ENCODE data around the gene CYB561D1.

The CYB561D1 gene

DNA sequence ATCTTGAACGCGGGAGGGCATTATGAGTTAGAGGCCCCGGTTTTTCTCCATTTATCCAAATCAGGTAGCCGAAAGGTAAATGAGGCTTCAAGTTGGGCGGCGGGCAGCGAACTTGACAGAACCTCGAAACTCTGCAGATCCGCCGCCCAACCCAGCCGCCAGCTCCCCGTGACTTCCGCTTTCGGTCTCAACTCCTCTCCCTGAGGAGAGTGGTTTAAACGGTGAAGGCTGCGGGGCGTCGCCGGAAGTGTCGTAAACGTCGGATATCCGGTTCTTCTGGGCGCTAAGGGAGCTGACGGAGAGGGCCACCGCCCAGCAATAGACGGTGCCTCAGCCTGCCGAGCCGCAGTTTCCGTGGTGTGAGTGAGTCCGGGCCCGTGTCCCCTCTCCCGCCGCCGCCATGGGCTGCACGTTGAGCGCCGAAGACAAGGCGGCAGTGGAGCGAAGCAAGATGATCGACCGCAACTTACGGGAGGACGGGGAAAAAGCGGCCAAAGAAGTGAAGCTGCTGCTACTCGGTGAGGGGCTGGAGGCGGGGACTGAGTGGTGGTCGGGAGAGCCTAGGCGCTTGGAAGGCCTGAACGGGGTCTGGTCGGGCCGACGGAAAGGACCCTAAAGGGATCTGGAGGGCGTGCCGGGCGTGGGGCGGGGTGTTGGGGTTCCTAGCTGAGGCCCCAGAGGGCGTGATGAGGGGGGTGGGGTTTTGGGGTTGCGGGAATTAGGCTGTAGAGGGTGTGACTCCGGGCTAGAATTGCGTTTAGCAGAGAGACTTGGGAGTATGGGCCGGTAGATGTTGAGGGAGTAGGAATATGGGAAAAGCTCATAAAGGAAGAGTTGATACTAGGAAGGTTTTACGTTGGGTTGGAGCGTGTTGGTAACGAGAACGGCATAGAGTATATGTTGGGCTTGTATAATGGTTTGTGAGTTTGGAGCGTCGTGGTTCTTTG is 54.7 kb downstream of the CYB561D1 start, which contains the start of gene GNAI3:
Gene GNAI3 (plus strand): TSS at position 295 of the 947 bp plus-strand sequence. CDS start 106 bp downstream, at position 401.
- DNase-seq (ENCODE audit: low read depth in 2 of 2), result peak; percentile 93 to 95

All from stimulated activated CD8-positive, alpha-beta memory T cell treated with anti-CD3 and anti-CD28 coated beads, Interleukin-7, amount 100 ng/mL, for 4 hours (primary cell).